Loucy (cell line): ENCODE results near the gene SLC9A9.

Experiments used
- H2AFZ ChIP-seq: fragments of 200-600 bp; sonication (generic); 2 replicates; pipeline ENCODE4 v1.6.0; 2016; ENCODE audit warnings: antibody characterized with exemption, mild to moderate bottlenecking, low read length, moderate library complexity
- H3F3A ChIP-seq: fragments of 200-600 bp; 2 replicates; pipeline ENCODE4 v1.6.0; 2016; ENCODE audit warnings: antibody characterized with exemption, low read depth, mild to moderate bottlenecking
- H3K27me3 ChIP-seq: fragments of 200-600 bp; sonication (generic); 2 replicates; pipeline ENCODE4 v1.6.1; 2014; ENCODE audit warnings: low read length, mild to moderate bottlenecking; ENCODE audit not compliant: insufficient read depth, poor library complexity, severe bottlenecking
- H3K36me3 ChIP-seq: fragments of 200-600 bp; sonication (generic); 2 replicates; pipeline ENCODE4 v1.6.1; 2016; ENCODE audit warnings: low read length; ENCODE audit not compliant: insufficient read depth
- H3K4me1 ChIP-seq: fragments of 200-600 bp; sonication (generic); 2 replicates; pipeline ENCODE4 v1.5.1; 2014; ENCODE audit warnings: low read length, mild to moderate bottlenecking; ENCODE audit not compliant: insufficient read depth, poor library complexity, severe bottlenecking
- H3K4me2 ChIP-seq: fragments of 200-600 bp; sonication (generic); 2 replicates; pipeline ENCODE4 v1.6.0; 2014; ENCODE audit warnings: antibody characterized with exemption, low read length, low read depth, mild to moderate bottlenecking; ENCODE audit not compliant: poor library complexity, severe bottlenecking
- H3K4me3 ChIP-seq: fragments of 200-600 bp; sonication (generic); 2 replicates; pipeline ENCODE4 v1.5.1; 2014; ENCODE audit warnings: low read length, mild to moderate bottlenecking, mixed read lengths; ENCODE audit not compliant: poor library complexity, severe bottlenecking
- H3K79me2 ChIP-seq: fragments of 200-600 bp; sonication (generic); 2 replicates; pipeline ENCODE4 v1.6.1; 2014; ENCODE audit warnings: low read length; ENCODE audit not compliant: insufficient read depth
- H3K9ac ChIP-seq: fragments of 200-600 bp; sonication (generic); 2 replicates; pipeline ENCODE4 v1.6.0; 2014; ENCODE audit warnings: mild to moderate bottlenecking, low read depth, low read length, moderate library complexity; ENCODE audit not compliant: poor library complexity, severe bottlenecking
- H3K9me2 ChIP-seq: fragments of 200-600 bp; sonication (generic); replicated peaks from 2 replicates; pipeline ENCODE4 v1.6.1; 2016; ENCODE audit warnings: low read depth, low read length, mixed read lengths
- H3K9me3 ChIP-seq: fragments of 200-600 bp; sonication (generic); 2 replicates; pipeline ENCODE4 v1.6.1; 2014; ENCODE audit warnings: mild to moderate bottlenecking, antibody characterized with exemption, low read length, low read depth; ENCODE audit not compliant: insufficient read depth
- H4K20me1 ChIP-seq: fragments of 200-600 bp; sonication (generic); 2 replicates; pipeline ENCODE4 v1.6.0; 2014; ENCODE audit warnings: antibody characterized with exemption, low read length, mild to moderate bottlenecking; ENCODE audit not compliant: insufficient read depth, poor library complexity, severe bottlenecking
- EZH2phosphoT487 ChIP-seq: fragments of 200-600 bp; IDR thresholded peaks from 2 replicates; pipeline ENCODE4 v1.6.1; 2018; ENCODE audit warnings: antibody characterized with exemption, mild to moderate bottlenecking, moderate library complexity, borderline replicate concordance
- TF ChIP-seq, protein P1 (sequence below): fragments of 200-600 bp; sonication (generic); conservative IDR thresholded peaks from 2 replicates; pipeline ENCODE4 v1.5.1; 2014; ENCODE audit warnings: mild to moderate bottlenecking, antibody characterized with exemption, low read length

Gene SLC9A9

DNA sequence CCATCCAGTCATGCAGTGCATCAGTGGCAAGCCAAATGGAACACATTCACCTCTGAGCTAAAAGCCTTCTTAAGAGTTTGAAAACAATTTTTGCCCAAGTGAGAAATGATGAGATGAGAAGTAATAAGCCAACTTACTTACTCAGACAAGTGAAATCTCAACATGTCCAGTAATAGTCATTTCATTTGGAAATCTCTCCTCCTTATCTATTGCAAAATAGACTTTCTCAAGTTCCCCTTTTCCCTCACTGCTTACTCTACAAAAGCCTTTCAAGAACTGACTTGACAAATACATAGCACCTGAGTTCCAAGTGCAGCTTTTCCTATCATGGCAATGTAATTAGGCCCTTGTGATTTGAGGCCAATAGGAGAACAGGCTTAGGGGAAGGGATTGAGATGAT, 282.3 kb downstream of the SLC9A9 start:
- Histone ChIP-seq H2AFZ (no peak overlapping the region), H3K4me3 (no peak overlapping the region), H3K79me2 (no peaks in the 10 kb centered on the region), H3K9ac (no peak overlapping the region), H3K27me3 (no peaks in the 10 kb centered on the region), H3K9me3 (no peaks in the 10 kb centered on the region), H3F3A (no peaks in the 10 kb centered on the region), H3K4me2 (no peak overlapping the region), H4K20me1 (no peaks in the 10 kb centered on the region), H3K36me3 (no peaks in the 10 kb centered on the region), H3K4me1 (no peaks in the 10 kb centered on the region), H3K9me2 (no peaks in the 10 kb centered on the region)
- TF ChIP-seq EZH2phosphoT487 = no peak
- TF ChIP-seq, protein P1, sequence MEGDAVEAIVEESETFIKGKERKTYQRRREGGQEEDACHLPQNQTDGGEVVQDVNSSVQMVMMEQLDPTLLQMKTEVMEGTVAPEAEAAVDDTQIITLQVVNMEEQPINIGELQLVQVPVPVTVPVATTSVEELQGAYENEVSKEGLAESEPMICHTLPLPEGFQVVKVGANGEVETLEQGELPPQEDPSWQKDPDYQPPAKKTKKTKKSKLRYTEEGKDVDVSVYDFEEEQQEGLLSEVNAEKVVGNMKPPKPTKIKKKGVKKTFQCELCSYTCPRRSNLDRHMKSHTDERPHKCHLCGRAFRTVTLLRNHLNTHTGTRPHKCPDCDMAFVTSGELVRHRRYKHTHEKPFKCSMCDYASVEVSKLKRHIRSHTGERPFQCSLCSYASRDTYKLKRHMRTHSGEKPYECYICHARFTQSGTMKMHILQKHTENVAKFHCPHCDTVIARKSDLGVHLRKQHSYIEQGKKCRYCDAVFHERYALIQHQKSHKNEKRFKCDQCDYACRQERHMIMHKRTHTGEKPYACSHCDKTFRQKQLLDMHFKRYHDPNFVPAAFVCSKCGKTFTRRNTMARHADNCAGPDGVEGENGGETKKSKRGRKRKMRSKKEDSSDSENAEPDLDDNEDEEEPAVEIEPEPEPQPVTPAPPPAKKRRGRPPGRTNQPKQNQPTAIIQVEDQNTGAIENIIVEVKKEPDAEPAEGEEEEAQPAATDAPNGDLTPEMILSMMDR = no peak

DNA sequence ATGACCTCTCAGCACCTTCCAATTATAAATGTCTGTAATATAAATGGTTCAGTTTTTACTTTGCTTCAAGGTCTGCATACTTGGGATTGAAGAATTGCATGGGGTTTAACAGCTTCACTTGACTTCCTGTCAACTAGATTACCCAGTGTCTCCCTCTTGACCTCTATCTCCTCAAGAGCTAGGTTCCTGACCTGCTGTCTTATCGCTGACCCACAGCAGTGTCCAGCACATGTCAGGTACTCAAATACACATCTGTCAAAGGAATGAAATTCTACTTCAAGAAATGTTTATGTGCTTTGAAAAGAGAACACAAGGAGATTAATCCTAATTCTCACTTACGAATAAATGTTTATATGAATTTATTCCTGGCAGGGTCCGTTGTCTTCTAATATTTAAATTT, 284.5 kb downstream of the SLC9A9 start:
- Histone ChIP-seq H4K20me1 (no peaks in the 10 kb centered on the region), H3K9ac (no peak overlapping the region), H3F3A (no peaks in the 10 kb centered on the region), H3K9me3 (no peaks in the 10 kb centered on the region), H3K79me2 (no peaks in the 10 kb centered on the region), H3K27me3 (no peaks in the 10 kb centered on the region), H2AFZ (no peak overlapping the region), H3K4me3 (no peak overlapping the region), H3K4me2 (no peak overlapping the region), H3K9me2 (no peaks in the 10 kb centered on the region), H3K36me3 (no peaks in the 10 kb centered on the region), H3K4me1 (no peaks in the 10 kb centered on the region)
- no peak for TF ChIP-seq EZH2phosphoT487
- TF ChIP-seq, protein P1 = no peak

DNA sequence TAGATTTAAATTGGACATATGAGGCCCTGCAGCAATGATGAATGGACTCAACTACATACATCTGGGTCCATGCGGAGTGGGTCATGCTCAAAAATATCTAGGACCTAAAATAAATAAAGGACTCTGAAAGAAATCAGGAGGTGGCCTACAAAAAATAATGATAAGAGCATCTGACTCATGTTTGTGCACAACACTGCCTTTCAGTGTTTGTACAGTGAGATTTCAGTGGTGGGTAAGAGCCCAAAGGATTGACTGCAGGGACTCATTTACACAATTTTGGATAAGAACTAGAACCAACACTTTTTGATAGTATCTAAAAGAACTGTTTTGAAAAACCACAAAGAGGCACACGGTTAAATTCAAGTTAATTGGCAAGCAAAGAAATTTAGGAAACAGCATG, 285.5 kb downstream of the SLC9A9 start:
- H3K4me2 ChIP-seq = no peak overlapping the region
- no peak overlapping the region for H3K9ac ChIP-seq

More for the DNA sequence above, 285.5 kb downstream of the SLC9A9 start:
- Histone ChIP-seq H3K4me1 (no peaks in the 10 kb centered on the region), H3K79me2 (no peaks in the 10 kb centered on the region), H2AFZ (no peak overlapping the region), H3F3A (no peaks in the 10 kb centered on the region), H4K20me1 (no peaks in the 10 kb centered on the region), H3K4me3 (no peak overlapping the region), H3K36me3 (no peaks in the 10 kb centered on the region), H3K27me3 (no peaks in the 10 kb centered on the region), H3K9me2 (no peaks in the 10 kb centered on the region), H3K9me3 (peaks cover 5% of the 10 kb centered on the region; the same call in 1 of the 2 replicates)
- TF ChIP-seq EZH2phosphoT487 = no peak
- TF ChIP-seq, protein P1 = no peak
